ENCODE results near the gene ACY1. TPM values are rescaled to one million over a fixed set of nuclear protein-coding genes. Genes with fewer than 3 reads are reported as not detected.

The ACY1 gene
- total RNA-seq, 1 experiment from 2014 or later: 50.3 TPM

DNA sequence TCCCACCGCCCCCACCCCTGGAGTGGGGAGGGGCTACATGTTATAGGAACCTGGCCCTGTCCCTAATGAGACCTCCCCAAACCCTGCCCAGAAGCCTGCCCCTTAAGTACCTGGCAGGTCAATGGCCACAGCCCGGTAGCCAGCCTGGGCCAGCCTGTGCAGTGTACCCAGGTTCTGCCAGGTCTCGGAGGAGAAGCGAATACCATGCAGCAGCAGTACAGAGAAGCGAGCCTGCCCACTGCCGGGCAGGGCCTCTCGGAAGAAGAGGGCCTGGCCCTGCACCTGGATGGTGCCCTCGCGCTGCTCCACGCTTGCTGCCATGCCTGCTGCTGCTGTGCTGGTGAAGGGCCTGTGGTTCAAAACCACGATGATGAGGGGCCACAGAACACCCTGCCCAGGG, 12.0 kb upstream of the ACY1 start:
- no peak for ATAC-seq
- Histone ChIP-seq H3K4me3 (ENCODE audit: low read depth in 2 of 2, low read length in 2 of 2) (no peak overlapping the region), H3K27me3 (ENCODE audit: control insufficient read depth, insufficient read depth, low read length) (no peaks in the 10 kb centered on the region), H3K36me3 (ENCODE audit: control insufficient read depth, insufficient read depth, low read length) (no peaks in the 10 kb centered on the region; the same call in 1 of the 2 replicates), H3K27ac (ENCODE audit: low read length) (no peak overlapping the region), H3K9me3 (ENCODE audit: control insufficient read depth, insufficient read depth, low read depth, low read length) (no peaks in the 10 kb centered on the region), H3K4me1 (ENCODE audit: control insufficient read depth, insufficient read depth, low read length) (peaks cover 24% of the 10 kb centered on the region)
- intact Hi-C loops (cut with micrococcal nuclease; ENCODE audit: unreplicated experiment) (no loop called here), in situ Hi-C loops (cut with HindIII; ENCODE audit: low pct_unique_long_range_greater_than_20kb, low sequenced_read_pairs) (no loop called here)
- ChIA-PET POLR2A (no interaction called here), CTCF (no interaction called here)
- no TSS peak for BruUV-seq (replicated peaks)
- DNase-seq (ENCODE audit: low read depth, low spot score): no peak
- no peak for TF ChIP-seq SIN3A (IDR thresholded peaks at IDR 0.05; ENCODE audit: borderline replicate concordance, insufficient read depth, low read depth, low read length)
- TF ChIP-seq, protein P1, sequence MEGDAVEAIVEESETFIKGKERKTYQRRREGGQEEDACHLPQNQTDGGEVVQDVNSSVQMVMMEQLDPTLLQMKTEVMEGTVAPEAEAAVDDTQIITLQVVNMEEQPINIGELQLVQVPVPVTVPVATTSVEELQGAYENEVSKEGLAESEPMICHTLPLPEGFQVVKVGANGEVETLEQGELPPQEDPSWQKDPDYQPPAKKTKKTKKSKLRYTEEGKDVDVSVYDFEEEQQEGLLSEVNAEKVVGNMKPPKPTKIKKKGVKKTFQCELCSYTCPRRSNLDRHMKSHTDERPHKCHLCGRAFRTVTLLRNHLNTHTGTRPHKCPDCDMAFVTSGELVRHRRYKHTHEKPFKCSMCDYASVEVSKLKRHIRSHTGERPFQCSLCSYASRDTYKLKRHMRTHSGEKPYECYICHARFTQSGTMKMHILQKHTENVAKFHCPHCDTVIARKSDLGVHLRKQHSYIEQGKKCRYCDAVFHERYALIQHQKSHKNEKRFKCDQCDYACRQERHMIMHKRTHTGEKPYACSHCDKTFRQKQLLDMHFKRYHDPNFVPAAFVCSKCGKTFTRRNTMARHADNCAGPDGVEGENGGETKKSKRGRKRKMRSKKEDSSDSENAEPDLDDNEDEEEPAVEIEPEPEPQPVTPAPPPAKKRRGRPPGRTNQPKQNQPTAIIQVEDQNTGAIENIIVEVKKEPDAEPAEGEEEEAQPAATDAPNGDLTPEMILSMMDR (IDR thresholded peaks at IDR 0.05): no peak
- TF ChIP-seq POLR2AphosphoS5 (IDR thresholded peaks at IDR 0.05; ENCODE audit: low read depth, low read length): no peak
- no peak for TF ChIP-seq TCF7L2 (IDR thresholded peaks at IDR 0.05; ENCODE audit: low read depth, low read length)
- TF ChIP-seq, protein P2, sequence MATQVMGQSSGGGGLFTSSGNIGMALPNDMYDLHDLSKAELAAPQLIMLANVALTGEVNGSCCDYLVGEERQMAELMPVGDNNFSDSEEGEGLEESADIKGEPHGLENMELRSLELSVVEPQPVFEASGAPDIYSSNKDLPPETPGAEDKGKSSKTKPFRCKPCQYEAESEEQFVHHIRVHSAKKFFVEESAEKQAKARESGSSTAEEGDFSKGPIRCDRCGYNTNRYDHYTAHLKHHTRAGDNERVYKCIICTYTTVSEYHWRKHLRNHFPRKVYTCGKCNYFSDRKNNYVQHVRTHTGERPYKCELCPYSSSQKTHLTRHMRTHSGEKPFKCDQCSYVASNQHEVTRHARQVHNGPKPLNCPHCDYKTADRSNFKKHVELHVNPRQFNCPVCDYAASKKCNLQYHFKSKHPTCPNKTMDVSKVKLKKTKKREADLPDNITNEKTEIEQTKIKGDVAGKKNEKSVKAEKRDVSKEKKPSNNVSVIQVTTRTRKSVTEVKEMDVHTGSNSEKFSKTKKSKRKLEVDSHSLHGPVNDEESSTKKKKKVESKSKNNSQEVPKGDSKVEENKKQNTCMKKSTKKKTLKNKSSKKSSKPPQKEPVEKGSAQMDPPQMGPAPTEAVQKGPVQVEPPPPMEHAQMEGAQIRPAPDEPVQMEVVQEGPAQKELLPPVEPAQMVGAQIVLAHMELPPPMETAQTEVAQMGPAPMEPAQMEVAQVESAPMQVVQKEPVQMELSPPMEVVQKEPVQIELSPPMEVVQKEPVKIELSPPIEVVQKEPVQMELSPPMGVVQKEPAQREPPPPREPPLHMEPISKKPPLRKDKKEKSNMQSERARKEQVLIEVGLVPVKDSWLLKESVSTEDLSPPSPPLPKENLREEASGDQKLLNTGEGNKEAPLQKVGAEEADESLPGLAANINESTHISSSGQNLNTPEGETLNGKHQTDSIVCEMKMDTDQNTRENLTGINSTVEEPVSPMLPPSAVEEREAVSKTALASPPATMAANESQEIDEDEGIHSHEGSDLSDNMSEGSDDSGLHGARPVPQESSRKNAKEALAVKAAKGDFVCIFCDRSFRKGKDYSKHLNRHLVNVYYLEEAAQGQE (IDR thresholded peaks at IDR 0.05; ENCODE audit: insufficient read depth in 1 of 2, low read depth in 2 of 2, low read length in 1 of 2): no peak

DNA sequence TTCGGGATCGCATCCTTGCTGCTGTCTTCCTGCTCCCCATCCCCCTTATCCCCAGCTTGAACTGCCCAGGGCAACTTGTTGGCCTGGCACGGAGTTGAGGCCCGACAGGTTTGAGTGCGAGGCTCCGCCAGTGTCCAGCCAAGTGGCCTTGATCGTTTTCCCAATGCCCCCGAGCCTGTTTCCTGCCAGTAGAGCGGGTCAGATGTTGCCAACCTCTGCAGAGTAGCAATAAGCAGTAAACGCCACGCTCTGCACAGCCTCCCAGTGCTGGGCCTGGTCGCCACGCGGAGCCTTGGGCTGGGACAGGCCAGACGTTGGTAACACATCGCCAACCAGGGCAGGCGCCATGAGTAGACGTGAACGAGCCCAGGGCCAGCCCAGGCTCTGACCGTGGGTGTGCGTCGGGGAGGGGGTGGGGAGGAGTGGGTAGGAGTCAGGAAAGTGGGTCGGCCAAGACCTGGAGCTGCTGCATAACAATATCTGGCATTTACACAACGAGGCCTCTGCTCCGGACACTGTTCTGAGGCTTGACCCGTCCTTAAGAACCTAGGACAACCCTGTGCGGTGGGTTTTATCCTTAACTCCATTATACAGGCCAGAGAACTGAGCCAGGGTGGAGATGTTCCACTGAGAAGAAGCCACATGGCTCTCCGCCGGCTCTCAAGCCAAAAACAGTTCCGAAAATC, 8.9 kb upstream of the ACY1 start:
- BruUV-seq (replicated peaks): no TSS peak
- POLR2A ChIA-PET: no interaction called here

More for the DNA sequence above, 8.9 kb upstream of the ACY1 start:
- no peaks in the 10 kb centered on the region; the same call in 1 of the 2 replicates for H3K36me3 ChIP-seq (ENCODE audit: control insufficient read depth, insufficient read depth, low read length)
- H3K27ac ChIP-seq (ENCODE audit: low read length): peak overlapping the region; percentile 91
- H3K4me3 ChIP-seq (ENCODE audit: low read depth in 2 of 2, low read length in 2 of 2): peak overlapping the region; percentile 76 to 79
- peak; percentile 47 for ATAC-seq
- TF ChIP-seq SIN3A (IDR thresholded peaks at IDR 0.05; ENCODE audit: borderline replicate concordance, insufficient read depth, low read depth, low read length) (no peak), TCF7L2 (IDR thresholded peaks at IDR 0.05; ENCODE audit: low read depth, low read length) (no peak), POLR2AphosphoS5 (IDR thresholded peaks at IDR 0.05; ENCODE audit: low read depth, low read length) (no peak)
- TF ChIP-seq, protein P1 (IDR thresholded peaks at IDR 0.05): peak; percentile 66
- TF ChIP-seq, protein P2 (IDR thresholded peaks at IDR 0.05; ENCODE audit: insufficient read depth in 1 of 2, low read depth in 2 of 2, low read length in 1 of 2): no peak
- DNase-seq (ENCODE audit: low read depth, low spot score): no peak
- no peaks in the 10 kb centered on the region for H3K27me3 ChIP-seq (ENCODE audit: control insufficient read depth, insufficient read depth, low read length)
- no peaks in the 10 kb centered on the region for H3K9me3 ChIP-seq (ENCODE audit: control insufficient read depth, insufficient read depth, low read depth, low read length)
- CTCF ChIA-PET: interaction anchor here (1.3 to 1.7 kb wide), 3 partner anchors 8 to 33 kb away, joined by 7 to 9 read pairs (median 8); partner anchors contain the start of genes ACY1 and RRP9
- peaks cover 19% of the 10 kb centered on the region for H3K4me1 ChIP-seq (ENCODE audit: control insufficient read depth, insufficient read depth, low read length)
- intact Hi-C loops (cut with micrococcal nuclease; ENCODE audit: unreplicated experiment): loop anchor here (2.0 kb wide), 1 partner anchor 32 kb away; the partner anchor contains the start of gene PARP3
- in situ Hi-C loops (cut with HindIII; ENCODE audit: low pct_unique_long_range_greater_than_20kb, low sequenced_read_pairs): no loop called here

Data from Panc1 (cell line).